Amniotic epithelial cell (primary cell): ENCODE results near the gene UHRF1.
"Not testable (repeated sequence)": the region's sequence is repeated elsewhere in the genome, so short reads cannot be mapped to it uniquely, and the experiment has no call there.

Source experiments
- DNase-seq: peaks from one replicate; pipeline ENCODE4 v3.0.0-alpha.2; 2010; ENCODE audit warnings: low read depth

Gene UHRF1

DNA sequence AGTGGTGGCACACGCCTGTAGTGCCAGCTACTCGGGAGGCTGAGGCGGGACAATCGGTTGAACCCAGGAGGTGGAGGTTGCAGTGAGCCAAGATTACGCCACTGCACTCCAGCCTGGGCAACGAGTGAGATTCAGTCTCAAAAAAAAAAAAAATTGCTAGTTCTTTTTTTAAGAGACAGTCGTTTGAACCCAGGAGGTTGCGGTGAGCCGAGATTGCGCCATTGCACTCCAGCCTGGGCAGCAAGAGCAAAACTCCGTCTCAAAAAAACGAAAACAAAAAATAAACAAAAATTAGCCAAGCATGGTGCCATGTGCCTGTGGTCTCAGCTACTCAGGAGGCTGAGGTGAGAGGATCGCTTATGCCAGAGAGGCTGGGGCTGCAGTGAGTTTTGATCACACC is 8.4 kb upstream of the UHRF1 start:
- not testable (repeated sequence) for DNase-seq

GRCh38 chr19:4902796-4903195 is 6.5 kb upstream of the UHRF1 start, which contains the start of gene ARRDC5:
TSS of gene ARRDC5 (minus strand) at chr19:4902896. CDS start at chr19:4902825, 71 bp downstream.
- no peak for DNase-seq

GRCh38 chr19:4904481-4904880 is 4.8 kb upstream of the UHRF1 start:
- no peak for DNase-seq

- no peak for DNase-seq
Measured at GRCh38 chr19:4906963-4907362, 2.3 kb upstream of the UHRF1 start.

DNA sequence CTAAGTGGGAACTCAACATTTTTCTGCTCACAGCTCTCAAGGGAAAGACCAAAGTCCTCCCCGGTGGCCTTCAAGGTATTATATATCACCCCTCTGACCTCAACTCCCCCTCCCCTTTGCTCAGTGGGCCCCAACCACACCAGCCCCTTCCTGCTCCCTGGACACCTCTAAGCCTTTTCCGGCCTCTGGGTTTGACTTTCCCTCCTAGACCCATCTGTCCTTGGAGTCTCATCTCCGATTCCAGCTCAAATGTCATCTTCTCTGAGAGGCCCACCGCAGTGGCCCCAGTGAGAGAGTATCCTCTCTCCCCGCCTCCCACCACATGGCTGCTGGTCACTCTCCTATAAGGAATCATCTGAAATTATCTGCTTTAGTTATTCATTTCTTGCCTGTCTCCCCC is 941 bp upstream of the UHRF1 start:
- no peak for DNase-seq

DNA sequence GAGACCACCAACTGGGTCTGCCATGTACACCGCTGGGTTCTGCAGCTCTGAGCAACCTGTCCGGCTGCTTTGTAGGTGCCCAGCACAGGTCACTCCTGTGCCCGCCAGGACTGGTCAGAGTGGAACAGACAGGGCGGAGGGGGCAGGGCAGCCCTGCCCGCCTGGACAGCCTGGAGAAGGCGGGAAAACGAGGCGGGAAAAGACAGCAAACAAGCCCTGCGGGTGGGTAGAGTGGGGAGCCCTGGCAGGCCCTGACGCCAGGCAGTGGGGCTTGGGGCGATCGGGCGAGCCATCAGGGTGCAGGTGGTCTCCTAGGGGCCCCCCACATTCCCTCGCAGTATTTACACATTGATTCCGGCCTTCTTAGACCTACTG is 533 bp upstream of the UHRF1 start:
- no peak for DNase-seq

GRCh38 chr19:4909897-4910593 is 744 bp downstream of the UHRF1 start:
- DNase-seq: peak; percentile 77

GRCh38 chr19:4910594-4911281 is 1.4 kb downstream of the UHRF1 start:
- DNase-seq: peak; percentile 44

DNA sequence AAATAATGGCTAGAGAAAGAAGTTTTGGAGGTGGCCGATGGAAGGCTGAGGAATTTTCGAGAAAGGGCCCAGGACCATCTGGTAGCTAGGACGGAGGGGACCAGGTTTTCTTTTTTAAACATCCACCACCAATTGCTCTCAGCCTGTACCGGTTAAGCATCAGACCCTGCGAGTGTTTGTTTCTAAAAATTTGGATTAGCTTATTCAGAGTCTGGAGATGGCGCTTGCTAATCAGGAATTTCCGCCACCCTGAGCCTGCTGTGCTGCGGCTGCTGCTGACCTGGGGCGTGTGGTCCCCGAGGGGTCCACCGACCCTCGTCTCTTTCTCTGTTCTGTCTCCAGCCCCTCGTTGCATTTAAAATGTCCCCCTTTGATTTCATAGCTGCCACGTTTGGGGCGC is 2.0 kb downstream of the UHRF1 start:
- no peak for DNase-seq

GRCh38 chr19:4911786-4912672 is 2.7 kb downstream of the UHRF1 start:
- DNase-seq: peak; percentile 100

DNA sequence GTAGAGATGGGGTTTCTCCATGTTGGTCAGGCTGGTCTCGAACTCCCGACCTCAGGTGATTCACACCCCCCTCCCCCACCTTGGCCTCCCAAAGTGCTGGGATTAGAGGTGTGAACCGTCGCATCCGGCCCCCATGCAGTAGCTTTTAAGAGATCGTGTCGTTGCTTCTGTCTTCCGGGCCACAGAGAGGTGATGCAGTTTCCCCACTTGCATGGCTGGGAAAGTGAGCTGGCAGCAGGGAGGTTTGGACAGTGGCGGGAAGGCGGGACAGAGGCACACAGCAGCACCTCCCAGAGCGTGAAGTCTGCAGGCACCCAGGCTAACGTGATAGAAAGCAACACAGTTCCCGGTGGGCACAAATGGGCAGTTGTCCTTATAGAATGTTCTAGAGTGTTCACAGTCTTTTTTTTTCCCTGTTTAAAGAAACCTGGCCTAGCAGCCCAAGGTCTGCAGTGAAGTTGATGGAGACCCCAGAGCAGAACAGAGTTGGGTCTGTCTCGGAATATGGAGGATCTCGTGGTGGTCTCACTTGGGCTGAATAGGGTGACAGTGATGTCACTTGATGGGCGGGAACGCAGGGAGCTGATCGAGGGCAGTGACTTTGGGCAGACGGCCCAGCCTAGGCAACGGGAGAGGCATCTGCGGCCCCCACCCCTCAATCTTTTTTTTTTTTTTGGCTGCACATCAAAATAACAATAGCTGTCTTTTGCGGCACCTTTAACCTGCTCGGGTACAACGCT is 4.9 kb downstream of the UHRF1 start:
- DNase-seq: peak; percentile 20

GRCh38 chr19:4914736-4915501 is 5.6 kb downstream of the UHRF1 start:
- peak; percentile 77 for DNase-seq

DNA sequence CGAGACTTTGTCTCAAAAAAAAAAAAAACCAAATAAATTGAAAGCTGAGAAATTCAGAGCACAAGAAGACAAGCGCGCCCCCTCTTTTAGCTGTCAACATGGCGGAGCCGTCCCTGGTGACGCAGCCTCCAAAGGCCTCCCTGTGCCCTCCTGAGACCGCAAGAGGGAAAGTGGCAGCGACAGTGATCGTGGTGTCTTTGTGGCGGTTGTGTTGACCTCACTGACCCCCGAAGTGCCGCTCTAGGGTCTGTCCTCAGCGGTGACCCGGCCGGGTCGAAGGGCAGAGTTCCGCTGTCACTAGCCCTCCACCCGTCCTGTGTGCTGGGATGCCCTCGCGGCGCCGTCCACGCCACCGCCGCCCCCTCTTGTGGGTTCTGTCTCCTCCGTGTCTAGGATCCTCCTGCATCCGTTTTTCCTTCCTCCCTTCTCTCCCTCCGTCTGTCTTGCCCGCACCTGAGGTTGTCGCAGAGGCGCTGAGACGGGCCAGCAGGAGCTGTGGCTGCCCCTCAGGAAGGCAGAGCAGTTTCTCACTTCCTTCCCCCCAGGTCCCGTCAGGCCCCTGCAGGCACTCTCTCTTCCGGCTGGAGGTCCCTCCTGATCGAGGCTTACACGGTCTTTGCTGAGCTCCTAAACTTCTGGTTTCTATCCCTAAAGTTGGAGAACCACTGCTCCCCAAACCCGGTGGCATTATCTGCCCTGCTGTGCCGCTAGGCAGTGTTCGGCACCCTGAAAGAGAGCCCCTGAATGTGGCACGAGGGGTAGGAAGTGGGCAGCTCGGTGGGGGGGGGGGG is 7.2 kb downstream of the UHRF1 start:
- no peak for DNase-seq

DNA sequence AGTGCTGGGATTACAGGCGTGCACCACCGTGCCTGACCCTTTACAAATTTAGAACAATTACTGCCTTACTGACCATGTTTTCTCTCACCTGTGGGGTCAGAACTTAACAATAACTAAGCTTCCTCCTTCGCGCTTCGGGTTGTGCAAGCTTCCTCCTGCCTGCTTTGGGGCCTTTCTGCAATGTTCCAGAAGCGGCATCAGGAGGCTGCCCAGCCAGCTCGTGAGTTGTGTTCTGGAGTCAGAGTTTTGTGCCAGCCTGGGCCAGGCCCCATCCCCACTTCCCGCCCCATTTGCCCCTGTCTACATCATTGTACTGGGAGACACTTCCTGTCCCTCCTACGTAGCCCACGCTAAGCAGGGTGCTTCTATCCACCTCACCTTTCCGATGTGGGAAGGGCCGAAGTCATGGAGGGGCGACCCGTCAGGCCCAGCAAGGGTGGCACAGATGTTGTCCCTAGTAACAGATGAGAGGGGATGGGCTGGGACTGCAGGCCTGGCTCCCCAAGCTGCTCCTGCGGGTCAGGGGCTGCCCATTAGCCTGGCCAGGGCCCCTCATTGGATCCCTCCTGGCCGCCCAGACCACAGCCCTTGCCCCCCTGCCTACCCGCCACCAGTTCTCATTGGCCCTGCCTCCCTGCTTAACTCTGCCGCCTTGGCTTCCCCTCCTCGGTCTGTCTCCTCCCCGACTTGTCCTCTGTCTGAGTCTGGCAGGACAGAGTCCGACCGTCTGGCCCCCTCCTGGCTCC is 13.4 kb downstream of the UHRF1 start:
- peak; percentile 52 for DNase-seq

GRCh38 chr19:4923276-4923747 is 14.0 kb downstream of the UHRF1 start:
- no peak for DNase-seq

- peak; percentile 56 for DNase-seq
Measured at GRCh38 chr19:4929186-4929585, 19.9 kb downstream of the UHRF1 start.

DNA sequence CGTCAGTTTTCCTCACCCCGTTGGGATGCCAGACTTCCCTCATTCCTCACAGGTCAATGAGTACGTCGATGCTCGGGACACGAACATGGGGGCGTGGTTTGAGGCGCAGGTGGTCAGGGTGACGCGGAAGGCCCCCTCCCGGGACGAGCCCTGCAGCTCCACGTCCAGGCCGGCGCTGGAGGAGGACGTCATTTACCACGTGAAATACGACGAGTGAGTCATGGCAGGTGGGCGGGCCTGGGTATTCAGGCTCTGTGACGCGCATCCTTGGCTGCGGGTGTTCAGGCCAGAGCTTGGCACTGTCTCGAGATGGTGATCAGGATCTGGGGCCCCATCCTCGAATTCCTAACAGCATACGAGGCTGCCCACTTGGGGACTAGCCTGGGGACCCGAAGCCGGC is 21.4 kb downstream of the UHRF1 start:
- peak; percentile 70 for DNase-seq

- no peak for DNase-seq
Measured at GRCh38 chr19:4932711-4933110, 23.4 kb downstream of the UHRF1 start.

DNA sequence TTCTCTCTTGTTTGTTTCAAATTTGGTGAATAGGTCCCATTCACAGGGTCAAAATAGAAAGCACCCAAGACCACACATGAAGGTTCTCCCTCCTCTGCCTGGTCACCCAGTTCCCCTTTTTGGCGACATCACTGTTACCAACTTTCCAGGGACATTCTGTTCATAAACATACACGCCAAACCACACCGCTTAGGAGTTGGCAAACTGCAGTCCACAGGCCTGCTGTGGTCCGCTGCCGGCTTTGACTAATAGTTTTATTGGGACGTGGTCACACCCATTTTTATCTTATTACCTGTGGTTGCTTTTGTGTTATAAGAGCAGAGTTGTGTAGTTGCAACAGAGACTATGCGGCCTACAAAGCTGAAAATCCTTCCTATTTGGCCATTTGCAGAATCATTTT is 24.2 kb downstream of the UHRF1 start:
- DNase-seq: peak; percentile 63

DNA sequence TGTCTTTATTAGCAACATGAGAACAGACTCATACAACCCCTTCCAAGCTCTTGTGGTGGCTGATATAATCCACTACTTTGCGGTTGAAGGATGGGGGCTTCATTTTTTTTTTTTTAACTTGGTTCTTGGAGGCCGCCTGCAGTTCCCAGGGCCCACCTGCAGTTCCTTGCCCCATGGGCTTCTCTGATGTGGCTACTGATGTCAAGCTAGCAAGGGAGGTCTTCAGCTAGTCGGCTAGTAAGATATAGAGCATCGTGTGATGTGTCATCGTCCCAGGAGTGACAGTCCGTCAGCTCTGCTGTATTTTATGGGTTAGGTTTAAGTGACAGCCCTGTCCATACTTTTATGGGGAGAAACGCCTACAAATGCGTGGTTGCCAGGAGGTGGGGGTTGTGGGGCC is 26.1 kb downstream of the UHRF1 start:
- DNase-seq: no peak
